GM23248 (cell line): Measurements from ENCODE around the gene RBBP8NL. TPM values are rescaled to one million over a fixed set of nuclear protein-coding genes. Genes with fewer than 3 reads are reported as not detected.

Experiments used
- DNase-seq: peaks from one replicate; pipeline ENCODE4 v3.0.0-alpha.2; 2015
- H2AFZ ChIP-seq: fragments of 200-600 bp; sonication (generic); 2 replicates; pipeline ENCODE4 v1.6.1; 2016; ENCODE audit warnings: antibody characterized with exemption
- H3F3A ChIP-seq: fragments of 200-600 bp; sonication (generic); 2 replicates; pipeline ENCODE4 v1.6.1; 2016; ENCODE audit warnings: mild to moderate bottlenecking, antibody characterized with exemption, mixed run types; ENCODE audit not compliant: insufficient read depth
- H3K27ac ChIP-seq: fragments of 200-600 bp; sonication (generic); 2 replicates; pipeline ENCODE4 v1.5.1; 2016; ENCODE audit warnings: mild to moderate bottlenecking
- H3K27me3 ChIP-seq: fragments of 200-600 bp; sonication (generic); replicated peaks from 2 replicates; pipeline ENCODE4 v1.6.1; 2016; ENCODE audit warnings: mild to moderate bottlenecking; ENCODE audit not compliant: insufficient read depth
- H3K36me3 ChIP-seq: fragments of 200-600 bp; sonication (generic); 2 replicates; pipeline ENCODE4 v1.6.1; 2016; ENCODE audit warnings: low read depth, mild to moderate bottlenecking
- H3K4me1 ChIP-seq: fragments of 200-600 bp; sonication (generic); 2 replicates; pipeline ENCODE4 v1.6.1; 2016; ENCODE audit warnings: mild to moderate bottlenecking; ENCODE audit not compliant: insufficient read depth
- H3K4me2 ChIP-seq: fragments of 200-600 bp; sonication (generic); one replicate; pipeline ENCODE4 v1.6.1; 2016; ENCODE audit warnings: mild to moderate bottlenecking; ENCODE audit not compliant: unreplicated experiment
- H3K4me3 ChIP-seq: fragments of 200-600 bp; sonication (generic); 2 replicates; pipeline ENCODE4 v1.5.1; 2016; ENCODE audit warnings: mild to moderate bottlenecking
- H3K79me2 ChIP-seq: fragments of 200-600 bp; sonication (generic); 2 replicates; pipeline ENCODE4 v1.6.1; 2016; ENCODE audit warnings: mild to moderate bottlenecking; ENCODE audit not compliant: insufficient read depth
- H3K9ac ChIP-seq: fragments of 200-600 bp; sonication (generic); 2 replicates; pipeline ENCODE4 v1.6.1; 2016; ENCODE audit warnings: mild to moderate bottlenecking
- H3K9me2 ChIP-seq: fragments of 200-600 bp; sonication (generic); 2 replicates; pipeline ENCODE4 v1.6.1; 2016; ENCODE audit warnings: mixed run types, mild to moderate bottlenecking, moderate library complexity; ENCODE audit not compliant: insufficient read depth
- H3K9me3 ChIP-seq: fragments of 200-600 bp; sonication (generic); one replicate; pipeline ENCODE4 v1.6.1; 2017; ENCODE audit warnings: low read depth
- H4K20me1 ChIP-seq: fragments of 200-600 bp; sonication (generic); 2 replicates; pipeline ENCODE4 v1.6.0; 2016; ENCODE audit not compliant: insufficient read depth
- EZH2 ChIP-seq: fragments of 200-600 bp; sonication (generic); IDR thresholded peaks from 2 replicates; pipeline ENCODE4 v1.6.1; 2018; ENCODE audit warnings: antibody characterized with exemption, mild to moderate bottlenecking; ENCODE audit not compliant: insufficient read depth, poor library complexity, severe bottlenecking
- EZH2phosphoT487 ChIP-seq: fragments of 200-600 bp; sonication (generic); IDR thresholded peaks from 2 replicates; pipeline ENCODE4 v1.6.1; 2018; ENCODE audit warnings: antibody characterized with exemption, moderate library complexity, mild to moderate bottlenecking, low read depth; ENCODE audit not compliant: insufficient read depth
- whole genome bisulfite sequencing, 2 experiments: methylation state at CpG; one replicate each; pipeline ENCODE4 v1.1.6; 2015 to 2017; ENCODE audit warnings: low lambda C conversion rate in 2 of 2, low coverage in 1 of 2; ENCODE audit errors: missing lambda C conversion rate in 2 of 2; 5-methylcytosine and 5-hydroxymethylcytosine counted together
- in situ Hi-C: fragments of 300-500 bp; cut with MboI; formaldehyde crosslinking; loops from 2 replicates; pipeline ENCODE4 v1.15.0; 2020
- polyA plus RNA-seq: library from polyadenylated mRNA; unstranded; fragments of >200 nt; fragmentation: Nextera tagmentation; extraction: Ambion mirVana; gene quantifications from 2 replicates; pipeline ENCODE4 v1.2.1, GENCODE V29; 2016
- total RNA-seq: library from RNA; depleted of rRNA; stranded (reverse); fragments of >200 nt; shearing (Covaris generic); gene quantifications from 2 replicates; pipeline ENCODE4 v1.2.3, GENCODE V29; 2014

Gene RBBP8NL
- total and polyA plus RNA-seq, 2 experiments from 2014 or later: not detected

DNA sequence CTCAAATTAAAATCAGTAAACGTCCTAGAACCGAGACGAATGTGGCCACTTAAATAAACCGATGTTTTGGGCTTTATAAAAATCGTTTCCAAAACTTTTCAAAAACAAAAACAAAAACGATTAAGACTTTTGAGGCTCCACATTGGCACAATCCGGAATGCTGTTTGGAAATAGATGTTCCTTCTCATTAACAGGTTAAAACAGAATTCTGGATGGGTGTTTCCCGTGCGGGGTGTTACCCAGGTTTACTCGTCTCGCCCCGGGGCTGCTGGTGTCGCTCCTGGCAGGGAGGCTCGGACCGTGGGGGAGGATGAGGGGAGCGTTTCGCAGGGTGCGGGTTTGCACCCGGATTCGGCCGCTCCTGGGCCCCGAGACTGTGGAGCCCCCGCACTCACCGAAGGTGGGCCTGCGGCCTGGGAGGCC, 47.3 kb upstream of the RBBP8NL start:
- H4K20me1 ChIP-seq: no peaks in the 10 kb centered on the region
- H3K4me3 ChIP-seq: no peak overlapping the region
- peaks cover 76% of the 10 kb centered on the region for H3K27me3 ChIP-seq
- H2AFZ ChIP-seq: no peak overlapping the region
- no peaks in the 10 kb centered on the region for H3F3A ChIP-seq
- 3 to 5% methylated on average over 21 to 25 of the region's 25 CpGs for WGBS, 2 experiments
- DNase-seq: no peak
- H3K27ac ChIP-seq: no peak overlapping the region
- no peak overlapping the region for H3K9ac ChIP-seq
- TF ChIP-seq EZH2 (peak; percentile 97), EZH2phosphoT487 (peak; percentile 78; the same call in 1 of the 2 replicates)
- in situ Hi-C loops: no loop called here
- no peaks in the 10 kb centered on the region for H3K9me3 ChIP-seq
- H3K9me2 ChIP-seq: no peaks in the 10 kb centered on the region
- H3K4me1 ChIP-seq: no peaks in the 10 kb centered on the region
- no peaks in the 10 kb centered on the region for H3K79me2 ChIP-seq
- no peak overlapping the region for H3K4me2 ChIP-seq
- H3K36me3 ChIP-seq: no peaks in the 10 kb centered on the region

DNA sequence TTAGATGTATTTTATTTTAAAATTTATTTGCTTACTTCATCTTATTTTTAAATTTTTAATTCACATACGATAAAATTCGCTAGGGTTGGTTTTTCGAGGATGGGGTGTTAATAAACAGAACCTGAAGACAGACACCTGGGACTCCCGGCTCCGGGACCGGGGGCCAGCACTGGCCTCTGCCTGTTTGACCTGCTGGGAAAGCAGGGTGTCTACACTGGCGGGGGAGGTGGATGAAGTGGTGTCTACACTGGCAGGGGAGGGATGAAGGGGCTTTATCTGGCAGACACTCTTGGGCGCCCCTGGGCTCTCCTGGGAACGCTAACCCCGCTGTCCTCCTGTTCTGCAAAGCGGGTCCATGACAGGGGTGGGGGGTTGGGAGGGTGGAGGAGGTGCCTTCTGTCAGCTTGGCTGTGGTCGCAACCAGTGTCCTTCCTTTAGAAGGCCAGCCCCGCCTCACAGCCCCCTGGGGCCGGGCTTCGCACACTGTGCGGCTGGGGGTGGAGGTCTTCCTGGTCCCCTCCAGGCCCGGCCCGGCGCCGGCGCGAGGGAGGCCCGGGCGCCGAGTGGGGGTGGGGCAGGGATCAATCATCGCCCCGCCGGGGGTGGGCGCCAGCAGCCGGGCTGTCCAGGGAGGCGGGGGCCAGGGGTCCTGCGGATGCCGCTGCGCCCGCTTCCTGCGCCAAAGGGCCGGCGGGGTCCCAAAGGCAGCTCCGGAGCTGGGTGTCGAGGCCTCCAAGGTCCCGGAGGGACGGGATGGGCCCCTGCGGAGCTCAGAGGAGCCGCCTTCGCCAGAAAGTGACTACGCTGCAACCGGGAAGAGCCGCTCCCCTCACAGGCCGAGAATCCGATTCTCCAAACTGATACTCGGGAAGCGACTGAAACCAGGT, 46.6 kb upstream of the RBBP8NL start:
- TF ChIP-seq EZH2 (no peak), EZH2phosphoT487 (no peak)
- Histone ChIP-seq H3K27ac (no peak overlapping the region), H3K79me2 (no peaks in the 10 kb centered on the region), H3K36me3 (no peaks in the 10 kb centered on the region), H3K27me3 (peaks cover 70% of the 10 kb centered on the region), H2AFZ (no peak overlapping the region), H3K9me2 (no peaks in the 10 kb centered on the region), H3K4me1 (no peaks in the 10 kb centered on the region), H3F3A (no peaks in the 10 kb centered on the region), H4K20me1 (no peaks in the 10 kb centered on the region), H3K9ac (no peak overlapping the region), H3K4me2 (no peak overlapping the region), H3K9me3 (no peaks in the 10 kb centered on the region), H3K4me3 (no peak overlapping the region)
- WGBS, 2 experiments: 17 to 18% methylated on average over 28 to 42 of the region's 52 CpGs
- DNase-seq: no peak
- in situ Hi-C loops: no loop called here

DNA sequence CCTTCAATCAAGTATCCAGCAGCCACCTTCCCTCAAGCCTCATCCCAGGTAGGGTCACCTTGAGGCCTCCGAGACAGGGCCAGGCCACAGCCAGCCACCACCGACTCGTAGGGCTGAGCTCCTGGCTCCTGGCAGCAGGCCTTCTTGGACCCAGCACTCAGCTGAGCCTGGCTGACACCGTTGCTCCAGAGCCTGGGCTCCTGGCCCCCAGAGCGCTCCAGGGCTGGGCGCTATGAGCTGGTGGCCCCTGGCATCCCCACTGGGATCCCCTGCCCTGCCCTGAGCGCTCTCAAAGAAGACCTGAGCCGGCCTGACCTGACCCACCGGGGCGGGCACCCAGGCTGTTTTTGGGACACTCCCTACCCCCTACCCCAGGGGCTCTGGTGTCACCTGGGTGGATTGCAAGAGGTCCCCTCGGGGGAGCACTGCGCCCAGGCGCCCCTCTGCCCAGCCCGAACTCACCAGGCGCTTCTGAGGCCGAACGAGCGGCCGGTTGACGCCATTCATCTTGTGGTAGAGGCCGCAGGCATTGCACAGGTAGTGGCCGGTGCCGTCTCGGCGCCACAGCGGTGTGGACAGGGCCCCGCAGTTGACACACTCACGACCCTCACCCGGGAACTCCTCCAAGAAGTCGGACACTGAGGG, 45.7 kb upstream of the RBBP8NL start:
- H3F3A ChIP-seq: no peaks in the 10 kb centered on the region
- 46 to 60% methylated on average over 26 to 30 of the region's 30 CpGs for WGBS, 2 experiments
- peaks cover 70% of the 10 kb centered on the region for H3K27me3 ChIP-seq

GRCh38 chr20:62472138-62472940, 45.0 kb upstream of the RBBP8NL start:
- no peaks in the 10 kb centered on the region for H3F3A ChIP-seq
- 66 to 68% methylated on average over 22 to 23 of the region's 23 CpGs for WGBS, 2 experiments
- no peaks in the 10 kb centered on the region for H4K20me1 ChIP-seq
- no peak overlapping the region for H3K4me3 ChIP-seq
- no peaks in the 10 kb centered on the region for H3K9me3 ChIP-seq
- H3K27me3 ChIP-seq: peaks cover 67% of the 10 kb centered on the region
- no peak for DNase-seq
- H3K4me2 ChIP-seq: no peak overlapping the region
- no peak overlapping the region for H3K9ac ChIP-seq
- no peak overlapping the region for H3K27ac ChIP-seq
- H3K79me2 ChIP-seq: no peaks in the 10 kb centered on the region
- in situ Hi-C loops: no loop called here
- H3K9me2 ChIP-seq: no peaks in the 10 kb centered on the region
- TF ChIP-seq EZH2 (no peak), EZH2phosphoT487 (no peak)
- H3K4me1 ChIP-seq: no peaks in the 10 kb centered on the region
- no peaks in the 10 kb centered on the region for H3K36me3 ChIP-seq
- H2AFZ ChIP-seq: no peak overlapping the region

More for the DNA sequence above, 45.7 kb upstream of the RBBP8NL start:
- H3K4me1 ChIP-seq: no peaks in the 10 kb centered on the region
- H2AFZ ChIP-seq: no peak overlapping the region
- TF ChIP-seq EZH2phosphoT487: no peak
- no peak for TF ChIP-seq EZH2
- DNase-seq: no peak
- H3K27ac ChIP-seq: no peak overlapping the region
- no peak overlapping the region for H3K9ac ChIP-seq
- no peaks in the 10 kb centered on the region for H3K9me2 ChIP-seq
- H3K79me2 ChIP-seq: no peaks in the 10 kb centered on the region
- H3K36me3 ChIP-seq: no peaks in the 10 kb centered on the region
- in situ Hi-C loops: no loop called here
- H4K20me1 ChIP-seq: no peaks in the 10 kb centered on the region
- no peaks in the 10 kb centered on the region for H3K9me3 ChIP-seq
- H3K4me2 ChIP-seq: no peak overlapping the region
- no peak overlapping the region for H3K4me3 ChIP-seq
